CD4-positive, alpha-beta T cell (primary cell): ENCODE measurements around the gene RIN3. TPM values are rescaled to one million over a fixed set of nuclear protein-coding genes. Genes with fewer than 3 reads are reported as not detected.
A peak's percentile ranks its signal among the peaks of the same experiment; 100 is the strongest.

ENCODE experiments used
- ATAC-seq: fragments of 200-7000 bp; cut with Tn5 transposase; one replicate; pipeline ENCODE4 v1.10.0; 2022; ENCODE audit warnings: mild to moderate bottlenecking; ENCODE audit not compliant: poor library complexity
- CTCF ChIA-PET: fragments of 350-600 bp; sonication (Branson Sonifier 250); formaldehyde crosslinking; loops from one replicate; lab custom pipeline; 2021; ENCODE audit warnings: antibody characterized with exemption, inconsistent platforms; lab: Charles Lee
- POLR2A ChIA-PET: fragments of 350-600 bp; sonication (Branson Sonifier 250); formaldehyde crosslinking; loops from one replicate; lab custom pipeline; 2021; ENCODE audit warnings: antibody characterized with exemption, inconsistent platforms; lab: Charles Lee
- DNase-seq, 14 experiments: peaks; one replicate each; pipeline ENCODE4 v3.0.0-alpha.2; 2013 to 2020; ENCODE audit warnings: mixed read lengths in 2 of 14
- H3K27ac ChIP-seq, 2 donors: one replicate each; pipeline versions ENCODE4 v1.5.1 to v1.7.0; 2013; ENCODE audit warnings: low read length in 2 of 2, low read depth in 1 of 2, mild to moderate bottlenecking in 1 of 2
- H3K27me3 ChIP-seq, 2 experiments: 1 replicate in 1 of 2; 2 replicates in 1 of 2; pipeline versions ENCODE4 v1.6.1 to v1.7.0; 2013; ENCODE audit warnings: low read length in 2 of 2, control low read depth in 1 of 2, mild to moderate bottlenecking in 1 of 2, moderate library complexity in 1 of 2; ENCODE audit not compliant: insufficient read depth in 2 of 2, control insufficient read depth in 1 of 2
- H3K36me3 ChIP-seq: one replicate; pipeline ENCODE4 v1.6.1; 2013; ENCODE audit warnings: low read length, control low read depth; ENCODE audit not compliant: insufficient read depth
- H3K4me1 ChIP-seq: one replicate; pipeline ENCODE4 v1.6.1; 2013; ENCODE audit warnings: low read length, control low read depth; ENCODE audit not compliant: insufficient read depth
- H3K4me3 ChIP-seq: one replicate; pipeline ENCODE4 v1.5.1; 2013; ENCODE audit warnings: mild to moderate bottlenecking, low read length, moderate library complexity
- H3K9me3 ChIP-seq, 2 experiments: 1 replicate in 1 of 2; 2 replicates in 1 of 2; pipeline versions ENCODE4 v1.6.1 to v1.7.0; 2013; ENCODE audit warnings: low read length in 2 of 2, mild to moderate bottlenecking in 2 of 2, control low read depth in 1 of 2, moderate library complexity in 1 of 2; ENCODE audit not compliant: control insufficient read depth in 1 of 2, insufficient read depth in 1 of 2
- H3K27ac Mint-ChIP-seq: one replicate; pipeline ENCODE4 v1.8.0; 2020; ENCODE audit warnings: mixed read lengths
- H3K27me3 Mint-ChIP-seq: one replicate; pipeline ENCODE4 v1.8.0; 2021; ENCODE audit warnings: mixed read lengths
- H3K36me3 Mint-ChIP-seq: one replicate; pipeline ENCODE4 v1.8.0; 2021; ENCODE audit warnings: low read depth, mixed read lengths
- H3K4me1 Mint-ChIP-seq: one replicate; pipeline ENCODE4 v1.8.0; 2021; ENCODE audit warnings: low read depth, mixed read lengths
- H3K4me3 Mint-ChIP-seq: one replicate; pipeline ENCODE4 v1.8.0; 2020; ENCODE audit warnings: mild to moderate bottlenecking, mixed read lengths
- H3K9me3 Mint-ChIP-seq: one replicate; pipeline ENCODE4 v1.8.0; 2020; ENCODE audit warnings: mixed read lengths
- intact Hi-C, 2 experiments: fragments of 100-400 bp; cut with DNase I in 1 of 2; cut with micrococcal nuclease in 1 of 2; formaldehyde crosslinking; loops; one replicate each; pipeline versions ENCODE4 v1.15.1 to v1.9.0; 2023 to 2025; cut with DNase I, micrococcal nuclease
- total RNA-seq, 174 experiments: library from RNA in 2 of 174; stranded (reverse) in 2 of 174; gene quantifications; one replicate each; pipeline ENCODE4 v1.2.3 and lab custom pipeline; 2021 to 2026
- TF ChIP-seq, protein P1 (sequence below): fragments of 200-600 bp; IDR thresholded peaks from one replicate; pipeline ENCODE4 v1.8.0; 2022; ENCODE audit warnings: antibody characterized with exemption, mild to moderate bottlenecking

RIN3 gene
- total RNA-seq, 2 experiments from 2014 or later: 67.9 to 72.2 TPM

DNA sequence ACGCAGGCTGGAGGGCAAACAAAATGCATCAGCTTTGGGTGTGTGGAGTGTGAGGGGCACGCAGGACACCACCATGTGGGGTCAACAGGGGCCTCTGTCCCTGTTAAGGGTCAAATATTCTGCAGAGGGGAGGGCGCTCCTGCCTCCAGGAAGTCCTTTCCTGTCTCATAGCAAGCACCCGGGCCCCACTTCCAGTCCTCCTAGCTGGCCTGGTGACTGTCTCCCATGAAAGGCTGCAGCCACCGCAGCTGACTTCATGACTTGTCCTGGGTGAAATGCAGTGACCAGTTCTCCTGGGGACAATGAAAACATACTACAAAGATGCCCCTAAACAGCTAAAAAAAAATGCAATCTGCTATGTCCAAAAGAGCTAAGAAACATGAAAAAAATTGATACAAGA, 181.2 kb downstream of the RIN3 start:
- H3K27ac ChIP-seq: no peak overlapping the region
- Mint-ChIP-seq H3K4me1 (peaks cover 30% of the 10 kb centered on the region), H3K27me3 (no peaks in the 10 kb centered on the region), H3K36me3 (peaks cover 11% of the 10 kb centered on the region), H3K9me3 (no peaks in the 10 kb centered on the region), H3K4me3 (no peak overlapping the region), H3K27ac (peak overlapping the region; percentile 50)
- ATAC-seq (no peak), DNase-seq (no peak)
- no peak overlapping the region for H3K4me3 ChIP-seq
- H3K9me3 ChIP-seq: no peaks in the 10 kb centered on the region
- H3K36me3 ChIP-seq: peaks cover 9% of the 10 kb centered on the region
- ChIA-PET CTCF (interaction anchor here (1.7 kb wide), 1 partner anchor 89 kb away, joined by 4 read pairs; no protein-coding TSS in a partner anchor), POLR2A (interaction anchor here (1.0 kb wide), 1 partner anchor 54 kb away, joined by 5 read pairs; the partner anchor contains the start of gene LGMN)
- no peaks in the 10 kb centered on the region for H3K27me3 ChIP-seq
- H3K4me1 ChIP-seq: peaks cover 30% of the 10 kb centered on the region
- intact Hi-C loops: no loop called here
- TF ChIP-seq, protein P1, sequence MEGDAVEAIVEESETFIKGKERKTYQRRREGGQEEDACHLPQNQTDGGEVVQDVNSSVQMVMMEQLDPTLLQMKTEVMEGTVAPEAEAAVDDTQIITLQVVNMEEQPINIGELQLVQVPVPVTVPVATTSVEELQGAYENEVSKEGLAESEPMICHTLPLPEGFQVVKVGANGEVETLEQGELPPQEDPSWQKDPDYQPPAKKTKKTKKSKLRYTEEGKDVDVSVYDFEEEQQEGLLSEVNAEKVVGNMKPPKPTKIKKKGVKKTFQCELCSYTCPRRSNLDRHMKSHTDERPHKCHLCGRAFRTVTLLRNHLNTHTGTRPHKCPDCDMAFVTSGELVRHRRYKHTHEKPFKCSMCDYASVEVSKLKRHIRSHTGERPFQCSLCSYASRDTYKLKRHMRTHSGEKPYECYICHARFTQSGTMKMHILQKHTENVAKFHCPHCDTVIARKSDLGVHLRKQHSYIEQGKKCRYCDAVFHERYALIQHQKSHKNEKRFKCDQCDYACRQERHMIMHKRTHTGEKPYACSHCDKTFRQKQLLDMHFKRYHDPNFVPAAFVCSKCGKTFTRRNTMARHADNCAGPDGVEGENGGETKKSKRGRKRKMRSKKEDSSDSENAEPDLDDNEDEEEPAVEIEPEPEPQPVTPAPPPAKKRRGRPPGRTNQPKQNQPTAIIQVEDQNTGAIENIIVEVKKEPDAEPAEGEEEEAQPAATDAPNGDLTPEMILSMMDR: no peak

DNA sequence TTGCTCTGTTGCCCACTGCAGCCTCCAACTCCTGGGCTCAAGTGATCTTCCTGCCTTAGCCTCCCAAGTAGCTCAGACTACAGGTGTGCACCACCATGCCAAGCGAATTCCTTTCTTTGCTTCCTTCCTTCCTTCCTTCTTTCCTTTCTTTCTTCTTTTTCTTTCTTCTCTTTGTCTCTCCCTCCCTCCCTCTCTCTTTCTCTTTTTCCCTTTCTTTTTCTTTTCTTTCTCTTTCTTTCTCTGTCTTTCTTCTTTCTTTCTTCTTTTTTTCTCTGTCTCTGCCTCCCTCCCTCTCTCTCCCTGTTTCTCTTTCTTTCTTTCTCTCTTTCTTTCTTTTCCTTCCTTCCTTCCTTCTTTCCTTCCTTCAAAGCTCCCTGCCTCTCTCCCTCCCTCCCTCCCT, 182.0 kb downstream of the RIN3 start:
- Mint-ChIP-seq H3K36me3 (peaks cover 6% of the 10 kb centered on the region), H3K4me3 (no peak overlapping the region), H3K27ac (no peak overlapping the region), H3K27me3 (no peaks in the 10 kb centered on the region), H3K4me1 (peaks cover 30% of the 10 kb centered on the region), H3K9me3 (no peaks in the 10 kb centered on the region)
- intact Hi-C loops: no loop called here
- CTCF ChIA-PET: interaction anchor here (1.7 kb wide), 1 partner anchor 88 kb away, joined by 4 read pairs; no protein-coding TSS in a partner anchor
- DNase-seq (no peak), ATAC-seq (no peak)
- TF ChIP-seq, protein P1: no peak
- H3K27ac ChIP-seq: no peak overlapping the region
- H3K4me3 ChIP-seq: no peak overlapping the region
- no peaks in the 10 kb centered on the region for H3K27me3 ChIP-seq
- POLR2A ChIA-PET: no interaction called here
- no peaks in the 10 kb centered on the region for H3K9me3 ChIP-seq
- peaks cover 2% of the 10 kb centered on the region for H3K36me3 ChIP-seq
- H3K4me1 ChIP-seq: peaks cover 30% of the 10 kb centered on the region

DNA sequence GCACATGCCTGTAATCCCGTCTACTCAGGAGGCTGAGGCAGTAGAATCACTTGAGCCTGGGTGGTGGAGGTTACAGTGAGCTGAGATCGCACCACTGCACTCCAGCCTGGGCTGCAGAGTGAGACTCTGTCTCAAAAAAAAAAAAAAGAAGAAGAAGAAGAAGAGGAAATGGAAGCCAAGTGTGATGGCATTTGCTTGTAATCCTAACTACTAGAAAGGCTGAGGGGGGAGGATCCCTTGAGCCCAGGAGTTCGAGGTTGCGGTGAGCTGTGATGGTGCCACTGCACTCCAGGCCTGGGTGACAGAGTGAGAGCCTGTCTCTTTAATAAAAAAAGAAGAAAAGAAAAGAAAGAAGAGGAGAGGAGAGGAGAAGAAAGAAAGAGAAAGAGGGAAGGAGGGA, 182.8 kb downstream of the RIN3 start:
- H3K27ac ChIP-seq: no peak overlapping the region
- no peaks in the 10 kb centered on the region for H3K36me3 Mint-ChIP-seq
- H3K4me3 ChIP-seq: no peak overlapping the region
- no peaks in the 10 kb centered on the region for H3K36me3 ChIP-seq
- intact Hi-C loops: no loop called here
- TF ChIP-seq, protein P1: no peak
- peaks cover 30% of the 10 kb centered on the region for H3K4me1 Mint-ChIP-seq
- no peaks in the 10 kb centered on the region for H3K27me3 ChIP-seq
- no peaks in the 10 kb centered on the region for H3K27me3 Mint-ChIP-seq
- H3K27ac Mint-ChIP-seq: peak overlapping the region; percentile 39
- ChIA-PET CTCF (interaction anchor here (0.7 kb wide), 1 partner anchor 1153 kb away, joined by 3 read pairs; no protein-coding TSS in a partner anchor), POLR2A (no interaction called here)
- H3K9me3 Mint-ChIP-seq: no peaks in the 10 kb centered on the region
- H3K4me1 ChIP-seq: peaks cover 30% of the 10 kb centered on the region
- no peak overlapping the region for H3K4me3 Mint-ChIP-seq
- DNase-seq (no peak), ATAC-seq (no peak)
- no peaks in the 10 kb centered on the region for H3K9me3 ChIP-seq
